Cardiac fibroblast (primary cell): ENCODE results near the gene OSBPL9.
"Not testable (repeated sequence)": the region's sequence is repeated elsewhere in the genome, so short reads cannot be mapped to it uniquely, and the experiment has no call there.

ENCODE experiments used
- DNase-seq, 2 donors: peaks; one replicate each; pipeline versions ENCODE4 v3.0.0 to v3.0.0-alpha.2; 2010; ENCODE audit warnings: low read depth in 2 of 2
- H3K4me3 ChIP-seq, 2 donors: replicated peaks in 1 of 2; 1 replicate in 1 of 2; 2 replicates in 1 of 2; pipeline ENCODE4 v1.5.1; 2011; ENCODE audit warnings: low read depth in 2 of 2, low read length in 2 of 2, mild to moderate bottlenecking in 2 of 2, moderate library complexity in 1 of 2
- CTCF ChIP-seq: IDR thresholded peaks from one replicate; pipeline ENCODE4 v1.5.1; 2011; ENCODE audit warnings: low read depth, mild to moderate bottlenecking, low read length, inconsistent platforms

The OSBPL9 gene

GRCh38 chr1:51732701-51733425 is 116.0 kb downstream of the OSBPL9 start:
- TF ChIP-seq CTCF = no peak
- no peak for DNase-seq
- H3K4me3 ChIP-seq = no peak overlapping the region

GRCh38 chr1:51733426-51733774 is 116.5 kb downstream of the OSBPL9 start:
- H3K4me3 ChIP-seq, DNase-seq: not testable (repeated sequence)

- DNase-seq = peak; percentile 11 to 16
- no peak for TF ChIP-seq CTCF
- H3K4me3 ChIP-seq = no peak overlapping the region
These were observed 117.1 kb downstream of the OSBPL9 start for GRCh38 chr1:51733793-51734522.

- H3K4me3 ChIP-seq = no peak overlapping the region
- no peak for TF ChIP-seq CTCF
- DNase-seq = peak in 1 of 2 donors; percentile 7
These were observed 118.2 kb downstream of the OSBPL9 start for GRCh38 chr1:51734896-51735745.

- TF ChIP-seq CTCF = no peak
- no peak for DNase-seq
- no peak overlapping the region for H3K4me3 ChIP-seq
These were observed 118.9 kb downstream of the OSBPL9 start for GRCh38 chr1:51735746-51736254.

GRCh38 chr1:51736702-51737101 is 119.8 kb downstream of the OSBPL9 start:
- no peak overlapping the region for H3K4me3 ChIP-seq
- peak; percentile 83 to 84 for DNase-seq
- TF ChIP-seq CTCF = no peak

GRCh38 chr1:51738681-51739080 is 121.8 kb downstream of the OSBPL9 start:
- no peak for DNase-seq
- H3K4me3 ChIP-seq = no peak overlapping the region
- TF ChIP-seq CTCF = no peak
